Progenitor cell of endocrine pancreas (in vitro differentiated cells): ENCODE measurements around the gene YY1AP1. TPM values are rescaled to one million over a fixed set of nuclear protein-coding genes. Genes with fewer than 3 reads are reported as not detected.

Experiments used
- DNase-seq: peaks from one replicate; pipeline ENCODE4 v3.0.0; 2021; ENCODE audit warnings: low spot score; ENCODE audit not compliant: unreplicated experiment
- H3K27ac Mint-ChIP-seq: 2 replicates; pipeline ENCODE4 v1.8.0; 2021; ENCODE audit warnings: mild to moderate bottlenecking, moderate library complexity, mixed read lengths
- H3K27me3 Mint-ChIP-seq: 2 replicates; pipeline ENCODE4 v1.8.0; 2021; ENCODE audit warnings: mixed read lengths
- H3K36me3 Mint-ChIP-seq: 2 replicates; pipeline ENCODE4 v1.8.0; 2022; ENCODE audit warnings: mixed read lengths; ENCODE audit not compliant: insufficient read depth
- H3K4me1 Mint-ChIP-seq: 2 replicates; pipeline ENCODE4 v1.8.0; 2021; ENCODE audit warnings: low read depth, mixed read lengths
- H3K4me3 Mint-ChIP-seq: 2 replicates; pipeline ENCODE4 v1.8.0; 2021; ENCODE audit warnings: low read depth, mild to moderate bottlenecking, moderate library complexity, mixed read lengths
- H3K9me3 Mint-ChIP-seq: 2 replicates; pipeline ENCODE4 v1.8.0; 2021; ENCODE audit warnings: low read depth, mixed read lengths
- total RNA-seq: library from RNA; stranded (reverse); gene quantifications from 2 replicates; pipeline ENCODE4 v1.2.1, GENCODE V29; 2021
- TF ChIP-seq, protein P1 (sequence below): fragments of 200-600 bp; sonication (generic); IDR thresholded peaks from one replicate; pipeline ENCODE4 v1.5.0; 2021; ENCODE audit warnings: antibody characterized with exemption, mild to moderate bottlenecking; ENCODE audit not compliant: unreplicated experiment

Gene YY1AP1
- total RNA-seq, 1 donor from 2014 or later, result 56.2 TPM

DNA sequence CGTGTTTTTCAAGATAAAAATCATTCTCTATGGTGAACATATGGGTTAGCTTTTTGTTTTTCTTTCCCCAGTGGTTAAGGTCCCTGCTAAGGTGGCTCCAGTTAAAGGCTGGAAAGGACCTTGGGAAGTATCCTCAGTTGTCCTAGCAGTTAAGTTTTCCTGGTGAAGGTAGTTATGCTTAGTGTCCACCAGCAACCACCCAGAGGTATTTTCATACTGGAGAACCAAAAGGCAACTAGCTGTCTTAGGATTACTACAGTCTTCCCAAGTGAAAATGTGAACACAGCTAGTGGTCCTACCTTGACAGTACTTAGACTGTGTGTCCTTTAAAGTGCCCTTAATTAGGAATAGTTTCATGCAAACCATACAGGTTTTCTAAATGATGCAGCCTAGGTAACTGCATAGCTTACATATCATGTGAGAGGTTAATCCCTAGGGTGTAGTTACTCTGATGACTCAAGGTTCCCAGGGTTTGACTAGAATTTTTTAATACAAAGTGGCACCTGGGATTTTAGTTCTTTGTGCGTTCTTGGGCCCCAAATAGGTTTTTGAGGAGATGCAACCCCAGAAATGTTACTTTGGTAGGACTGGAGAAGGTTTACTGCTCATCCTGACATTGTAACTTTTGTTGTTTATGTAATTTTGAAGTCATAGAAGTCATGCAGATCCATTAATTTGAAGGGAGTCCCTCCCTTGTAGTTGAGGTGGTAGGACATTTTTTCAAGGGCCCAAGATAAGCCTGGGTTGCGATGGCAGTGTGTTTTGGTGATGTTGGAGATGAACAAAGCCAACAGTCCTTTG, 36.5 kb downstream of the YY1AP1 start:
- TF ChIP-seq, protein P1, sequence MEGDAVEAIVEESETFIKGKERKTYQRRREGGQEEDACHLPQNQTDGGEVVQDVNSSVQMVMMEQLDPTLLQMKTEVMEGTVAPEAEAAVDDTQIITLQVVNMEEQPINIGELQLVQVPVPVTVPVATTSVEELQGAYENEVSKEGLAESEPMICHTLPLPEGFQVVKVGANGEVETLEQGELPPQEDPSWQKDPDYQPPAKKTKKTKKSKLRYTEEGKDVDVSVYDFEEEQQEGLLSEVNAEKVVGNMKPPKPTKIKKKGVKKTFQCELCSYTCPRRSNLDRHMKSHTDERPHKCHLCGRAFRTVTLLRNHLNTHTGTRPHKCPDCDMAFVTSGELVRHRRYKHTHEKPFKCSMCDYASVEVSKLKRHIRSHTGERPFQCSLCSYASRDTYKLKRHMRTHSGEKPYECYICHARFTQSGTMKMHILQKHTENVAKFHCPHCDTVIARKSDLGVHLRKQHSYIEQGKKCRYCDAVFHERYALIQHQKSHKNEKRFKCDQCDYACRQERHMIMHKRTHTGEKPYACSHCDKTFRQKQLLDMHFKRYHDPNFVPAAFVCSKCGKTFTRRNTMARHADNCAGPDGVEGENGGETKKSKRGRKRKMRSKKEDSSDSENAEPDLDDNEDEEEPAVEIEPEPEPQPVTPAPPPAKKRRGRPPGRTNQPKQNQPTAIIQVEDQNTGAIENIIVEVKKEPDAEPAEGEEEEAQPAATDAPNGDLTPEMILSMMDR, result no peak
- no peak overlapping the region for H3K4me3 Mint-ChIP-seq
- peaks cover 3% of the 10 kb centered on the region for H3K9me3 Mint-ChIP-seq
- no peak overlapping the region for H3K27ac Mint-ChIP-seq
- peaks cover 4% of the 10 kb centered on the region for H3K4me1 Mint-ChIP-seq
- no peak for DNase-seq
- no peaks in the 10 kb centered on the region for H3K36me3 Mint-ChIP-seq
- no peaks in the 10 kb centered on the region for H3K27me3 Mint-ChIP-seq

- no peak overlapping the region for H3K27ac Mint-ChIP-seq
- peaks cover 4% of the 10 kb centered on the region for H3K4me1 Mint-ChIP-seq
- no peak overlapping the region for H3K4me3 Mint-ChIP-seq
- peaks cover 3% of the 10 kb centered on the region for H3K9me3 Mint-ChIP-seq
- H3K36me3 Mint-ChIP-seq, result no peaks in the 10 kb centered on the region
- DNase-seq, result no peak
- no peaks in the 10 kb centered on the region for H3K27me3 Mint-ChIP-seq
- TF ChIP-seq, protein P1, result no peak
Measured at GRCh38 chr1:155650231-155650757, 38.3 kb downstream of the YY1AP1 start.

GRCh38 chr1:155649676-155650075, 38.9 kb downstream of the YY1AP1 start:
- Mint-ChIP-seq H3K9me3 (peaks cover 3% of the 10 kb centered on the region), H3K27ac (no peak overlapping the region), H3K4me3 (no peak overlapping the region), H3K4me1 (peaks cover 4% of the 10 kb centered on the region), H3K36me3 (no peaks in the 10 kb centered on the region), H3K27me3 (no peaks in the 10 kb centered on the region)
- TF ChIP-seq, protein P1, result no peak
- DNase-seq, result no peak

DNA sequence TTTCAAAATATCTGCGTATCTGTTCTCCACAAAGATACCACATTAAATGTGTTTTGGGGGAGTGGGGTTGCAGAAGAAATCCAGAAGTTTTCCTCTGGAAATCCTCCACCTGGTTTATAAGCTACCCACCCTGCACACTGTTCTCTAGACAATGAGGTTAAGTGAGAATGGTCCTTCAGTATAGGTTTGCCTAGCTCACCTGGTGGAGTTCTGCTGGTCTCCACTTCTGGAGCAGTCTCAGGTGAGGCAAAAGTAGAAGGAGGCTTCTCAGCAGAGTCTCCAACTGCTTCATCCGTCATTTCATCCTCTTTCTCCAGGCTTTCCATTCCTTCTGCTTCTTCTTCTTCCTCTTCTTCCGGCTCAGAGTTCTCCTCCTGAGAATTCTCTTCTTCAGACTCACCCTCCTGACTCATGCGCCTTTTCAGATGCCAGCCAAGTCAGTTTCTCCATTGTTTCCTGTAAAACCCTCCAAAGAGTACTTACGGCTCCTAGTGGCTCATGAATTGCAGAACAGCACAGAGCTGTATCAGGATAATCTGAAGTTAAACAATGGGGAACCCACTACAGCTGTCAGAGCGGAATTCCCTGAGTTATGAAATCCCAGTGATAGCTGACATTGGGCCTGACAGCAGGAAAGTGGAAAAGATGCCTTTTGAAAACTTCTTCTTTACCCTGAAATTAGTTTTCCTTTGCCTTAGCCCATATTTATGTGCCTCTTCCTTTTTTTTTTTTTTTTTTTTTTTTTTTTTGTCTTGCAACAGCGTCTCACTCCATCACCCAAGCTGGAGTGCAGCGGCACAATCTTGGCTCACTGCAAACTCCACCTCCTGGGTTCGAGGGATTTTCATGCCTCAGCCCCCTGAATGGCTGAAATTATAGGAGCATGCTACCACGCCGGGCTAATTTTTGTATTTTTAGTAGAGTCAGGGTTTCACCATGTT, 40.1 kb downstream of the YY1AP1 start:
- Mint-ChIP-seq H3K4me3 (no peak overlapping the region), H3K9me3 (peaks cover 6% of the 10 kb centered on the region), H3K4me1 (peaks cover 4% of the 10 kb centered on the region), H3K27ac (peak overlapping the region; percentile 64), H3K27me3 (no peaks in the 10 kb centered on the region), H3K36me3 (no peaks in the 10 kb centered on the region)
- TF ChIP-seq, protein P1, result peak; percentile 47
- DNase-seq, result no peak

DNA sequence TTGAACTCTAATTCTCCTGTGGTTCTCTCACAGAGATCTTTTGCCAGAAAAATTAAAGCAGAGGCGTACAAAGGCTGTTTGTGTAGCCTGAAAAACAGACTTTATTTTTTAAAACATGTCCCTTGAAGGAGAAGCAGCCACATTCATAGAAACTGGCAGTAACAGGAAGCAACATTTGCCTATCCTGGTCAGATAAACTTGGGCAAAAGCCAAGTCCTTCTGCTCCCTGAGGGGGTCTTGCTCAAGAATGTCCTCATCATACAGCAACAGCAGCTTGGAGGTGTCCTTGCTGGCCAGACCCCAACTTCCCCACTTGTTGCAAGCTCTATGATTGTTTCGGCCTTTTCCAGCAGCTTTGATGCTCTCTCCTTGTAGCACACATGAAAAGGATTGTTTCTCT, 42.3 kb downstream of the YY1AP1 start:
- Mint-ChIP-seq H3K27me3 (no peaks in the 10 kb centered on the region), H3K36me3 (peaks cover 2% of the 10 kb centered on the region), H3K9me3 (peaks cover 25% of the 10 kb centered on the region), H3K27ac (peak overlapping the region; percentile 30), H3K4me1 (peaks cover 4% of the 10 kb centered on the region), H3K4me3 (no peak overlapping the region)
- DNase-seq, result no peak
- TF ChIP-seq, protein P1, result no peak
